Left ventricle myocardium inferior (tissue), 1 donor: Measurements from ENCODE around the gene RAB31. TPM values are rescaled to one million over a fixed set of nuclear protein-coding genes. Genes with fewer than 3 reads are reported as not detected.
A peak's percentile ranks its signal among the peaks of the same experiment; 100 is the strongest.

Experiments used
- DNase-seq: peaks from one replicate; pipeline ENCODE4 v3.0.0-alpha.2; 2020
- H3K27ac ChIP-seq: fragments of 200-600 bp; replicated peaks from 2 replicates; pipeline ENCODE4 v1.8.0; 2021
- H3K27me3 ChIP-seq: fragments of 200-600 bp; 2 replicates; pipeline ENCODE4 v1.8.0; 2021; ENCODE audit warnings: low read depth
- H3K36me3 ChIP-seq: fragments of 200-600 bp; 2 replicates; pipeline ENCODE4 v1.8.0; 2021
- H3K4me1 ChIP-seq: fragments of 200-600 bp; 2 replicates; pipeline ENCODE4 v1.8.0; 2021
- H3K4me3 ChIP-seq: fragments of 200-600 bp; 2 replicates; pipeline ENCODE4 v1.8.0; 2021; ENCODE audit warnings: mild to moderate bottlenecking, moderate library complexity
- H3K9me3 ChIP-seq: fragments of 200-600 bp; replicated peaks from 2 replicates; pipeline ENCODE4 v1.8.0; 2021
- CTCF ChIP-seq: fragments of 200-600 bp; IDR thresholded peaks from 2 replicates; pipeline ENCODE4 v1.8.0; 2021; ENCODE audit warnings: antibody characterized with exemption, mild to moderate bottlenecking, borderline replicate concordance
- intact Hi-C: fragments of 100-400 bp; cut with micrococcal nuclease; formaldehyde crosslinking; loops from one replicate; pipeline ENCODE4 v1.11.0; 2022
- total RNA-seq: library from RNA; stranded (reverse); fragmentation: NEBNext Ultra II Directional; extraction: Animal tissue kit (Norgen Biotek cat#: 25700); gene quantifications from one replicate; pipeline ENCODE4 v1.2.1, GENCODE V29; 2021
- donor health status: DM: no; HTN: yes; CAD: no; lungs with severe emphysema.

Gene RAB31
- total RNA-seq, 1 donor from 2014 or later: 12.0 TPM

- Histone ChIP-seq H3K36me3 (no peaks in the 10 kb centered on the region), H3K9me3 (no peaks in the 10 kb centered on the region), H3K4me3 (peak overlapping the region; percentile 4), H3K27ac (peak overlapping the region; percentile 4), H3K27me3 (no peaks in the 10 kb centered on the region), H3K4me1 (peaks cover 7% of the 10 kb centered on the region)
- intact Hi-C loops: no loop called here
- TF ChIP-seq CTCF: peak; percentile 99
- DNase-seq: peak; percentile 88
Measured at GRCh38 chr18:9771261-9771976, 63.3 kb downstream of the RAB31 start.

GRCh38 chr18:9771977-9772660, 64.0 kb downstream of the RAB31 start:
- no peaks in the 10 kb centered on the region for H3K27me3 ChIP-seq
- intact Hi-C loops: no loop called here
- H3K4me3 ChIP-seq: no peak overlapping the region
- H3K9me3 ChIP-seq: no peaks in the 10 kb centered on the region
- DNase-seq: no peak
- TF ChIP-seq CTCF: no peak
- H3K4me1 ChIP-seq: peaks cover 7% of the 10 kb centered on the region
- H3K27ac ChIP-seq: peak overlapping the region; percentile 4
- no peaks in the 10 kb centered on the region for H3K36me3 ChIP-seq

GRCh38 chr18:9772847-9773677, 65.0 kb downstream of the RAB31 start:
- H3K4me3 ChIP-seq: no peak overlapping the region
- H3K4me1 ChIP-seq: peaks cover 7% of the 10 kb centered on the region
- no peak overlapping the region for H3K27ac ChIP-seq
- H3K27me3 ChIP-seq: no peaks in the 10 kb centered on the region
- intact Hi-C loops: no loop called here
- H3K9me3 ChIP-seq: no peaks in the 10 kb centered on the region
- TF ChIP-seq CTCF: no peak
- H3K36me3 ChIP-seq: no peaks in the 10 kb centered on the region
- DNase-seq: no peak

- intact Hi-C loops: no loop called here
- no peaks in the 10 kb centered on the region for H3K27me3 ChIP-seq
- no peak overlapping the region for H3K27ac ChIP-seq
- peaks cover 7% of the 10 kb centered on the region for H3K4me1 ChIP-seq
- H3K9me3 ChIP-seq: no peaks in the 10 kb centered on the region
- TF ChIP-seq CTCF: no peak
- DNase-seq: no peak
- H3K36me3 ChIP-seq: no peaks in the 10 kb centered on the region
- no peak overlapping the region for H3K4me3 ChIP-seq
Measured at GRCh38 chr18:9774150-9774549, 66.0 kb downstream of the RAB31 start.

GRCh38 chr18:9775178-9775577, 67.1 kb downstream of the RAB31 start:
- intact Hi-C loops: no loop called here
- peak overlapping the region; percentile 8 for H3K27ac ChIP-seq
- H3K9me3 ChIP-seq: no peaks in the 10 kb centered on the region
- peaks cover 7% of the 10 kb centered on the region for H3K4me1 ChIP-seq
- TF ChIP-seq CTCF: no peak
- no peak overlapping the region for H3K4me3 ChIP-seq
- no peaks in the 10 kb centered on the region for H3K27me3 ChIP-seq
- H3K36me3 ChIP-seq: no peaks in the 10 kb centered on the region
- DNase-seq: no peak
